ENCODE measurements around the gene LIN37.

GRCh38 chr19:35754370-35755130, 6.2 kb downstream of the LIN37 start:
- TF ChIP-seq CTCF (IDR thresholded peaks at IDR 0.05), result no peak
- TF ChIP-seq POLR2AphosphoS5 (IDR thresholded peaks at IDR 0.05; ENCODE audit: low read depth, low read length), result no peak
- no peak for TF ChIP-seq TCF7L2 (IDR thresholded peaks at IDR 0.05; ENCODE audit: low read depth, low read length)
- no peak for TF ChIP-seq REST (IDR thresholded peaks at IDR 0.05; ENCODE audit: insufficient read depth in 1 of 2, low read depth in 2 of 2, low read length in 1 of 2)
- TF ChIP-seq SIN3A (IDR thresholded peaks at IDR 0.05; ENCODE audit: borderline replicate concordance, insufficient read depth, low read depth, low read length), result no peak

Data from Panc1 (cell line).